B cell (primary cell): ENCODE results near the gene MED31. TPM values are rescaled to one million over a fixed set of nuclear protein-coding genes. Genes with fewer than 3 reads are reported as not detected.

ENCODE experiments used
- ATAC-seq: fragments of 200-7000 bp; cut with Tn5 transposase; one replicate; pipeline ENCODE4 v1.10.0; 2021; ENCODE audit warnings: low read depth, mild to moderate bottlenecking, moderate number of reproducible peaks, moderate library complexity
- CTCF ChIA-PET: fragments of 350-600 bp; sonication (Branson Sonifier 250); formaldehyde crosslinking; loops from one replicate; lab custom pipeline; 2021; ENCODE audit warnings: antibody characterized with exemption, inconsistent platforms; lab: Charles Lee
- POLR2A ChIA-PET: fragments of 350-600 bp; sonication (Branson Sonifier 250); formaldehyde crosslinking; loops from one replicate; lab custom pipeline; 2021; ENCODE audit warnings: antibody characterized with exemption; lab: Charles Lee
- DNase-seq: peaks from one replicate; pipeline ENCODE4 v3.0.0; 2013
- H2AFZ ChIP-seq: 2 replicates; pipeline ENCODE4 v1.6.1; 2012; ENCODE audit warnings: mild to moderate bottlenecking, low read depth, low read length; ENCODE audit not compliant: insufficient read depth, poor library complexity, severe bottlenecking
- H3K27ac ChIP-seq, 2 donors: 1 replicate in 1 of 2; 2 replicates in 1 of 2; pipeline ENCODE4 v1.5.1; 2012 to 2013; ENCODE audit warnings: low read length in 2 of 2, mild to moderate bottlenecking in 2 of 2, moderate library complexity in 1 of 2
- H3K27me3 ChIP-seq, 4 experiments: fragments of 200-600 bp in 1 of 4; sonication (generic) in 1 of 4; replicated peaks in 1 of 4; 1 replicate in 2 of 4; 2 replicates in 2 of 4; pipeline versions ENCODE4 v1.6.1 to v1.7.0; 2013 to 2016; ENCODE audit warnings: low read length in 3 of 4, mild to moderate bottlenecking in 2 of 4, mixed read lengths in 1 of 4, moderate library complexity in 1 of 4; ENCODE audit not compliant: insufficient read depth in 4 of 4, control insufficient read depth in 3 of 4; ENCODE audit errors: control extremely low read depth in 1 of 4
- H3K36me3 ChIP-seq, 2 experiments: replicated peaks in 1 of 2; 1 replicate in 1 of 2; 2 replicates in 1 of 2; pipeline versions ENCODE4 v1.6.1 to v1.7.1; 2013; ENCODE audit warnings: low read length in 1 of 2; ENCODE audit not compliant: insufficient read depth in 2 of 2, control insufficient read depth in 1 of 2; ENCODE audit errors: control extremely low read depth in 1 of 2, extremely low read depth in 1 of 2
- H3K4me1 ChIP-seq, 2 donors: fragments of 200-600 bp in 1 of 2; sonication (generic) in 1 of 2; 1 replicate in 1 of 2; 2 replicates in 1 of 2; pipeline versions ENCODE4 v1.5.1 to v1.6.1; 2013 to 2017; ENCODE audit warnings: low read length in 2 of 2; ENCODE audit not compliant: control insufficient read depth in 2 of 2, insufficient read depth in 2 of 2
- H3K4me2 ChIP-seq: replicated peaks from 2 replicates; pipeline ENCODE3; 2012; ENCODE audit warnings: mild to moderate bottlenecking, low read depth, low read length; ENCODE audit not compliant: poor library complexity, severe bottlenecking
- H3K4me3 ChIP-seq, 5 experiments: fragments of 200-600 bp in 1 of 5; sonication (generic) in 1 of 5; 1 replicate in 3 of 5; 2 replicates in 2 of 5; pipeline versions ENCODE4 v1.5.1 to v1.7.0; 2011 to 2016; ENCODE audit warnings: low read length in 4 of 5, mild to moderate bottlenecking in 4 of 5, low read depth in 2 of 5, control low read depth in 1 of 5, moderate library complexity in 1 of 5; ENCODE audit not compliant: insufficient read depth in 1 of 5; ENCODE audit errors: control extremely low read depth in 1 of 5, extremely low read depth in 1 of 5
- H3K79me2 ChIP-seq: fragments of 200-600 bp; sonication (generic); one replicate; pipeline ENCODE4 v1.6.0; 2016; ENCODE audit warnings: low read length; ENCODE audit not compliant: control insufficient read depth, insufficient read depth
- H3K9ac ChIP-seq: fragments of 200-600 bp; sonication (generic); 2 replicates; pipeline ENCODE4 v1.6.1; 2017; ENCODE audit warnings: mild to moderate bottlenecking, low read length, moderate library complexity
- H3K9me3 ChIP-seq, 3 donors: one replicate each; pipeline versions ENCODE4 v1.6.1 to v1.7.1; 2013; ENCODE audit warnings: low read length in 2 of 3; ENCODE audit not compliant: control insufficient read depth in 2 of 3, insufficient read depth in 1 of 3; ENCODE audit errors: control extremely low read depth in 1 of 3
- H4K20me1 ChIP-seq: 2 replicates; pipeline ENCODE4 v1.6.0; 2012; ENCODE audit warnings: mild to moderate bottlenecking, low read length; ENCODE audit not compliant: insufficient read depth, control insufficient read depth, poor library complexity, severe bottlenecking
- H3K27ac Mint-ChIP-seq: one replicate; pipeline ENCODE4 v1.8.0; 2021; ENCODE audit warnings: mixed read lengths
- H3K27me3 Mint-ChIP-seq: one replicate; pipeline ENCODE4 v1.8.0; 2021; ENCODE audit warnings: mixed read lengths
- H3K4me1 Mint-ChIP-seq: one replicate; pipeline ENCODE4 v1.8.0; 2021; ENCODE audit warnings: mixed read lengths
- H3K4me3 Mint-ChIP-seq: one replicate; pipeline ENCODE4 v1.8.0; 2021; ENCODE audit warnings: mixed read lengths
- H3K9me3 Mint-ChIP-seq: one replicate; pipeline ENCODE4 v1.8.0; 2022; ENCODE audit warnings: mixed read lengths; ENCODE audit not compliant: insufficient read depth
- CTCF ChIP-seq: fragments of 200-600 bp; IDR thresholded peaks from one replicate; pipeline ENCODE4 v1.8.0; 2022; ENCODE audit warnings: antibody characterized with exemption, mild to moderate bottlenecking
- EZH2 ChIP-seq: IDR thresholded peaks from 2 replicates; pipeline ENCODE4 v1.6.1; 2012; ENCODE audit warnings: borderline replicate concordance, low read depth, mild to moderate bottlenecking, moderate library complexity, low read length; ENCODE audit not compliant: insufficient read depth, poor library complexity, severe bottlenecking
- WGBS: methylation state at CpG from one replicate; pipeline ENCODE4 v1.1.5; 2013; ENCODE audit warnings: missing lambda C conversion rate; ENCODE audit not compliant: insufficient coverage; 5-methylcytosine and 5-hydroxymethylcytosine counted together
- intact Hi-C: fragments of 100-400 bp; cut with micrococcal nuclease; formaldehyde crosslinking; loops from one replicate; pipeline ENCODE4 v1.10.0; 2022
- polyA minus RNA-seq: library from RNA; depleted of rRNA, polyadenylated mRNA; stranded (reverse); fragments of >200 nt; gene quantifications from 2 replicates; pipeline ENCODE4 v1.2.3, GENCODE V29; 2012
- polyA plus RNA-seq: library from polyadenylated mRNA; depleted of rRNA; stranded (reverse); fragments of >200 nt; gene quantifications from 2 replicates; pipeline ENCODE4 v1.2.3, GENCODE V29; 2012
- total RNA-seq, 2 donors: library from RNA; stranded (reverse); fragments of 120-200 nt in 1 of 2; gene quantifications; 1 replicate in 1 of 2; 2 replicates in 1 of 2; pipeline versions ENCODE4 v1.2.3 to v1.2.4, GENCODE V29; 2013 to 2022

Gene MED31
- 24.7 and 25.5 TPM in 2 replicates for total RNA-seq
- total RNA-seq (2013): 17.4 TPM
- 9.2 and 11.3 TPM in 2 replicates for polyA plus RNA-seq
- 7.1 and 9.1 TPM in 2 replicates for polyA minus RNA-seq

GRCh38 chr17:6651354-6651918 is at the start of gene MED31, which contains the start of gene C17orf100:
MED31 (minus strand) TSS chr17:6651605; CDS start chr17:6651528, 77 bp downstream.
C17orf100 (plus strand) TSS chr17:6651762; CDS start chr17:6651914, 152 bp downstream.
- no peaks in the 10 kb centered on the region for H3K27me3 Mint-ChIP-seq
- Histone ChIP-seq H3K4me3 (peak within 1 kb of the TSS; percentile 63 to 96 (median 74)), H3K4me2 (peak within 1 kb of the TSS; percentile 82), H3K27ac (peak within 1 kb of the TSS; percentile 96 to 99), H3K27me3 (no peaks in the 10 kb centered on the region), H3K4me1 (peaks cover 28 to 45% of the 10 kb centered on the region in 2 donors), H3K36me3 (peaks cover 0 to 23% of the 10 kb centered on the region in 2 experiments), H3K79me2 (peaks cover 34% of the 10 kb centered on the region), H3K9ac (peak within 1 kb of the TSS; percentile 99), H4K20me1 (peaks cover 21% of the 10 kb centered on the region), H2AFZ (peak within 1 kb of the TSS; percentile 82), H3K9me3 (peaks cover 0 to 5% (median 0%) of the 10 kb centered on the region in 3 donors)
- H3K4me1 Mint-ChIP-seq: peaks cover 69% of the 10 kb centered on the region
- ATAC-seq: peak; percentile 91
- DNase-seq: peak; percentile 95
- H3K4me3 Mint-ChIP-seq: peak within 1 kb of the TSS; percentile 99
- intact Hi-C loops: loop anchor here (1.0 to 10.0 kb wide), 6 partner anchors 10 to 1183 kb away; partner anchors contain the start of genes DERL2, KDM6B, MIS12 and NLRP1
- H3K9me3 Mint-ChIP-seq: no peaks in the 10 kb centered on the region
- 2% methylated on average over 34 of the region's 35 CpGs for WGBS
- ChIA-PET POLR2A (interaction anchor here (0.6 to 2.4 kb wide), 5 partner anchors 9 to 1667 kb away, joined by 3 to 17 read pairs (median 4); no protein-coding TSS in a partner anchor), CTCF (interaction anchor here (0.8 to 1.9 kb wide), 4 partner anchors 10 to 179 kb away, joined by 4 to 9 read pairs (median 6); no protein-coding TSS in a partner anchor)
- TF ChIP-seq CTCF (no peak), EZH2 (no peak)
- peak within 1 kb of the TSS; percentile 99 for H3K27ac Mint-ChIP-seq

GRCh38 chr17:6700948-6701307 is 49.5 kb upstream of the MED31 start:
- Histone ChIP-seq H3K9me3 (no peaks in the 10 kb centered on the region), H3K4me2 (no peak overlapping the region), H3K4me3 (no peak overlapping the region), H3K27ac (no peak overlapping the region), H3K4me1 (no peaks in the 10 kb centered on the region), H2AFZ (no peak overlapping the region), H3K36me3 (no peaks in the 10 kb centered on the region), H3K79me2 (no peaks in the 10 kb centered on the region), H3K9ac (no peak overlapping the region), H3K27me3 (peaks cover 0 to 4% (median 2%) of the 10 kb centered on the region in 4 experiments), H4K20me1 (no peaks in the 10 kb centered on the region)
- Mint-ChIP-seq H3K4me3 (no peak overlapping the region), H3K27ac (no peak overlapping the region), H3K9me3 (no peaks in the 10 kb centered on the region), H3K27me3 (peaks cover 23% of the 10 kb centered on the region), H3K4me1 (peaks cover 3% of the 10 kb centered on the region)
- ChIA-PET POLR2A (no interaction called here), CTCF (interaction anchor here (1.4 to 4.1 kb wide), 2 partner anchors 12 to 229 kb away, joined by 3 to 24 read pairs; no protein-coding TSS in a partner anchor)
- WGBS: 83% methylated on average over 8 of the region's 8 CpGs
- DNase-seq (no peak), ATAC-seq (no peak)
- TF ChIP-seq CTCF (no peak), EZH2 (no peak)
- intact Hi-C loops: loop anchor here (5.0 kb wide), 1 partner anchor 229 kb away; no protein-coding TSS in a partner anchor
